ENCODE measurements around the gene SERTAD1. TPM values are rescaled to one million over a fixed set of nuclear protein-coding genes. Genes with fewer than 3 reads are reported as not detected.

The SERTAD1 gene
- total and polyA plus RNA-seq, 2 donors (not counting 1 experiment from before 2014, with no cell fraction given) = 11.9 to 59.4 TPM

- peaks cover 0 to 23% (median 3%) of the 10 kb centered on the region in 4 experiments for H3K27me3 ChIP-seq (replicated peaks in 1 of 4; ENCODE audit: control extremely low read depth in 1 of 4, control insufficient read depth in 3 of 4, insufficient read depth in 4 of 4, low read length in 3 of 4)
- H3K9me3 ChIP-seq (ENCODE audit: control extremely low read depth in 1 of 3, control insufficient read depth in 2 of 3, insufficient read depth in 1 of 3, low read length in 2 of 3) = peaks cover 0 to 14% (median 0%) of the 10 kb centered on the region in 3 donors
- peak overlapping the region; percentile 66 for H3K27ac Mint-ChIP-seq
- no peaks in the 10 kb centered on the region for H3K79me2 ChIP-seq (ENCODE audit: control insufficient read depth, insufficient read depth, low read length)
- H3K4me3 Mint-ChIP-seq = peak overlapping the region; percentile 87
- ATAC-seq (ENCODE audit: low read depth) (no peak), DNase-seq (no peak)
- peaks cover 30 to 44% of the 10 kb centered on the region in 2 donors for H3K4me1 ChIP-seq (ENCODE audit: control insufficient read depth in 2 of 2, insufficient read depth in 2 of 2, low read length in 2 of 2)
- CTCF ChIA-PET = interaction anchor here (0.6 to 6.7 kb wide), 13 partner anchors 12 to 325 kb away, joined by 3 to 86 read pairs (median 4); partner anchors contain the start of gene SERTAD1
- peaks cover 12% of the 10 kb centered on the region for H3K27me3 Mint-ChIP-seq
- H3K4me3 ChIP-seq (ENCODE audit: control extremely low read depth in 1 of 5, extremely low read depth in 1 of 5, insufficient read depth in 1 of 5, low read depth in 2 of 5, low read length in 4 of 5) = peak overlapping the region in 4 of 5 experiments; percentile 61 to 70 (median 64)
- intact Hi-C loops (cut with micrococcal nuclease) = loop anchor here (1.0 to 5.0 kb wide), 9 partner anchors 21 to 797 kb away; partner anchors contain the start of genes AKT2, HNRNPUL1, SERTAD3 and ZNF546
- peak overlapping the region; percentile 77 for H2AFZ ChIP-seq (ENCODE audit: insufficient read depth, low read depth, low read length, poor library complexity, severe bottlenecking)
- H3K4me2 ChIP-seq (replicated peaks; ENCODE audit: low read depth, low read length, poor library complexity, severe bottlenecking) = peak overlapping the region; percentile 80
- peak overlapping the region; percentile 66 for H3K9ac ChIP-seq (ENCODE audit: low read length)
- no peaks in the 10 kb centered on the region for H4K20me1 ChIP-seq (ENCODE audit: control insufficient read depth, insufficient read depth, low read length, poor library complexity, severe bottlenecking)
- no peak for TF ChIP-seq EZH2 (IDR thresholded peaks at IDR 0.05; ENCODE audit: borderline replicate concordance, insufficient read depth, low read depth, low read length, poor library complexity, severe bottlenecking)
- TF ChIP-seq CTCF (IDR thresholded peaks at IDR 0.05) = no peak
- 2% methylated on average over 10 of the region's 11 CpGs for WGBS (ENCODE audit: insufficient coverage)
- H3K27ac ChIP-seq (ENCODE audit: low read length in 2 of 2) = peak overlapping the region; percentile 23 to 45
- H3K36me3 ChIP-seq (replicated peaks in 1 of 2; ENCODE audit: control extremely low read depth in 1 of 2, control insufficient read depth in 1 of 2, extremely low read depth in 1 of 2, insufficient read depth in 2 of 2, low read length in 1 of 2) = no peaks in the 10 kb centered on the region
- POLR2A ChIA-PET = interaction anchor here (0.9 to 2.2 kb wide), 6 partner anchors 21 to 178 kb away, joined by 3 to 12 read pairs (median 4); partner anchors contain the start of genes SERTAD1 and SERTAD3
- H3K4me1 Mint-ChIP-seq = peaks cover 44% of the 10 kb centered on the region
- H3K9me3 Mint-ChIP-seq (ENCODE audit: insufficient read depth) = no peaks in the 10 kb centered on the region
These were observed 39.3 kb upstream of the SERTAD1 start for GRCh38 chr19:40465025-40465556.
